Panc1 (cell line): Measurements from ENCODE around the gene OR2AK2. TPM values are rescaled to one million over a fixed set of nuclear protein-coding genes. Genes with fewer than 3 reads are reported as not detected.

Source experiments
- ATAC-seq: fragments of 200-7000 bp; cut with Tn5 transposase; 2 replicates; pipeline ENCODE4 v1.9.1; 2020; ENCODE audit warnings: mild to moderate bottlenecking, moderate library complexity
- Bru-seq: library from RNA; stranded (reverse); fragments of 400-500 nt; gene quantifications from one replicate; lab custom pipeline; 2021; lab: Mats Ljungman, UMichigan
- BruChase-seq, 2 experiments: library from RNA; stranded (reverse); fragments of 400-500 nt; gene quantifications; one replicate each; lab custom pipeline; 2021; lab: Mats Ljungman, UMichigan
- BruUV-seq: library from RNA; stranded (reverse); fragments of 400-500 nt; replicated peaks from 2 replicates; lab custom pipeline; 2021; lab: Mats Ljungman, UMichigan
- CTCF ChIA-PET: fragments of 300-600 bp; sonication (Branson Sonifier 250); formaldehyde crosslinking; loops from one replicate; lab custom pipeline; 2022; ENCODE audit warnings: antibody characterized with exemption; lab: Charles Lee
- POLR2A ChIA-PET: fragments of 300-600 bp; sonication (Branson Sonifier 250); formaldehyde crosslinking; loops from one replicate; lab custom pipeline; 2022; ENCODE audit warnings: antibody characterized with exemption; lab: Charles Lee
- DNase-seq: peaks from one replicate; pipeline ENCODE4 v3.0.0-alpha.2; 2010; ENCODE audit warnings: low read depth, low spot score
- H3K27ac ChIP-seq: 2 replicates; pipeline ENCODE4 v1.5.1; 2011; ENCODE audit warnings: mild to moderate bottlenecking, low read length, inconsistent platforms
- H3K27me3 ChIP-seq: fragments of 200-500 bp; sonication (Bioruptor generic); 2 replicates; pipeline ENCODE4 v1.6.0; 2014; ENCODE audit warnings: low read length, inconsistent platforms; ENCODE audit not compliant: control insufficient read depth, insufficient read depth
- H3K36me3 ChIP-seq: fragments of 200-500 bp; sonication (Bioruptor generic); 2 replicates; pipeline ENCODE4 v1.5.1; 2014; ENCODE audit warnings: inconsistent platforms, mild to moderate bottlenecking, low read length, moderate library complexity; ENCODE audit not compliant: control insufficient read depth, insufficient read depth
- H3K4me1 ChIP-seq: 2 replicates; pipeline ENCODE4 v1.5.1; 2011; ENCODE audit warnings: inconsistent platforms, mild to moderate bottlenecking, low read length, moderate library complexity; ENCODE audit not compliant: control insufficient read depth, insufficient read depth
- H3K4me3 ChIP-seq, 2 experiments: 2 replicates each; pipeline ENCODE4 v1.5.1; 2011 to 2012; ENCODE audit warnings: low read depth in 2 of 2, low read length in 2 of 2, mild to moderate bottlenecking in 2 of 2, inconsistent platforms in 1 of 2, moderate library complexity in 1 of 2
- H3K9me3 ChIP-seq: fragments of 200-500 bp; sonication (Bioruptor generic); 2 replicates; pipeline ENCODE4 v1.5.1; 2014; ENCODE audit warnings: low read depth, mild to moderate bottlenecking, inconsistent platforms, low read length, moderate library complexity; ENCODE audit not compliant: control insufficient read depth, insufficient read depth
- CTCF ChIP-seq: fragments of 450-650 bp; IDR thresholded peaks from 2 replicates; pipeline ENCODE4 v1.5.1; 2017; ENCODE audit warnings: mild to moderate bottlenecking
- POLR2AphosphoS5 ChIP-seq: IDR thresholded peaks from 2 replicates; pipeline ENCODE4 v1.6.1; 2012; ENCODE audit warnings: mild to moderate bottlenecking, low read depth, low read length, moderate library complexity
- REST ChIP-seq, 2 experiments: IDR thresholded peaks; 2 replicates each; pipeline ENCODE4 v1.6.1; 2011 to 2012; ENCODE audit warnings: low read depth in 2 of 2, control low read depth in 1 of 2, low read length in 1 of 2, mild to moderate bottlenecking in 1 of 2, moderate library complexity in 1 of 2; ENCODE audit not compliant: insufficient read depth in 1 of 2
- SIN3A ChIP-seq: IDR thresholded peaks from 2 replicates; pipeline ENCODE4 v1.6.1; 2012; ENCODE audit warnings: low read depth, mild to moderate bottlenecking, low read length, moderate library complexity, borderline replicate concordance; ENCODE audit not compliant: insufficient read depth
- TCF7L2 ChIP-seq: IDR thresholded peaks from 2 replicates; pipeline ENCODE4 v1.6.1; 2011; ENCODE audit warnings: mild to moderate bottlenecking, low read depth, low read length, inconsistent platforms
- in situ Hi-C: cut with HindIII; loops from 2 replicates; pipeline ENCODE4 v1.10.0; 2016; ENCODE audit warnings: low sequenced_read_pairs, low pct_unique_long_range_greater_than_20kb
- intact Hi-C: fragments of 100-400 bp; cut with micrococcal nuclease; formaldehyde crosslinking; loops from one replicate; pipeline ENCODE4 v1.10.0; 2022; ENCODE audit not compliant: unreplicated experiment
- long read RNA-seq: library from polyadenylated mRNA; unstranded; transcript quantifications from one replicate; pipeline ENCODE4 v2.0.0, GENCODE V29; 2021; ENCODE audit not compliant: unreplicated experiment
- polyA plus RNA-seq: library from polyadenylated mRNA; unstranded; fragments of >200 nt; gene quantifications from one replicate; pipeline ENCODE4 v1.2.1, GENCODE V29; 2012; ENCODE audit warnings: missing spikeins; ENCODE audit not compliant: insufficient read length
- total RNA-seq: library from RNA; stranded (reverse); gene quantifications from one replicate; pipeline ENCODE4 v1.2.1, GENCODE V29; 2021; ENCODE audit not compliant: unreplicated experiment

Gene OR2AK2
- total RNA-seq (not detected), Bru-seq, nascent RNA (not detected), BruChase-seq, experiment 1, labeled RNA remaining after a 2-hour chase (not detected), BruChase-seq, experiment 2, labeled RNA remaining after a 6-hour chase (not detected)
- not detected for polyA plus RNA-seq
- long read RNA-seq: 0 reads

- Histone ChIP-seq H3K27ac (no peak within 1 kb of the TSS), H3K27me3 (no peaks in the 10 kb centered on the region), H3K4me1 (no peaks in the 10 kb centered on the region), H3K9me3 (no peaks in the 10 kb centered on the region), H3K4me3 (no peak within 1 kb of the TSS), H3K36me3 (no peaks in the 10 kb centered on the region)
- in situ Hi-C loops (no loop called here), intact Hi-C loops (no loop called here)
- ChIA-PET CTCF (no interaction called here), POLR2A (no interaction called here)
- no peak for DNase-seq
- TF ChIP-seq POLR2AphosphoS5 (no peak), TCF7L2 (no peak), SIN3A (no peak), REST (IDR thresholded peaks at IDR 0.05; ENCODE audit: insufficient read depth in 1 of 2, low read depth in 2 of 2, low read length in 1 of 2) (no peak), CTCF (no peak)
- ATAC-seq: no peak
- no TSS peak for BruUV-seq
Measured at GRCh38 chr1:247964933-247965332, at the start of gene OR2AK2. Gene OR2AK2 (plus strand): TSS chr1:247965233. CDS start chr1:247965377, 144 bp downstream.

GRCh38 chr1:247919952-247920351 is 45.1 kb upstream of the OR2AK2 start, which contains the start of gene OR2T8:
Gene OR2T8 (plus strand): TSS chr1:247920252. CDS start chr1:247921018, 766 bp downstream.
- ATAC-seq: no peak

More at GRCh38 chr1:247919952-247920351, 45.1 kb upstream of the OR2AK2 start, which contains the start of gene OR2T8:
- Histone ChIP-seq H3K27ac (no peak within 1 kb of the TSS), H3K4me1 (no peaks in the 10 kb centered on the region), H3K27me3 (no peaks in the 10 kb centered on the region), H3K9me3 (no peaks in the 10 kb centered on the region), H3K4me3 (no peak within 1 kb of the TSS), H3K36me3 (no peaks in the 10 kb centered on the region)
- ChIA-PET POLR2A (no interaction called here), CTCF (no interaction called here)
- intact Hi-C loops: loop anchor here (10.0 kb wide), 1 partner anchor 65 kb away; the partner anchor contains the start of gene TRIM58
- in situ Hi-C loops: no loop called here
- BruUV-seq: no TSS peak
- DNase-seq: no peak
- TF ChIP-seq REST (IDR thresholded peaks at IDR 0.05; ENCODE audit: insufficient read depth in 1 of 2, low read depth in 2 of 2, low read length in 1 of 2): no peak
